SKM-1 treated with dmso at 0.1 percent for 144 hours (cell line): ENCODE measurements around the gene DUOXA2.
"Not testable (repeated sequence)": the region's sequence is repeated elsewhere in the genome, so short reads cannot be mapped to it uniquely, and the experiment has no call there.

Source experiments
- DNase-seq: peaks from one replicate; lab custom pipeline; 2025; ENCODE audit not compliant: unreplicated experiment; lab: John Stamatoyannopoulos, UW

DUOXA2 gene

GRCh38 chr15:45134682-45135604 lies 20.8 kb downstream of the DUOXA2 start:
- no peak for DNase-seq

- DNase-seq: not testable (repeated sequence)
Measured at GRCh38 chr15:45135705-45136377, 21.7 kb downstream of the DUOXA2 start.

DNA sequence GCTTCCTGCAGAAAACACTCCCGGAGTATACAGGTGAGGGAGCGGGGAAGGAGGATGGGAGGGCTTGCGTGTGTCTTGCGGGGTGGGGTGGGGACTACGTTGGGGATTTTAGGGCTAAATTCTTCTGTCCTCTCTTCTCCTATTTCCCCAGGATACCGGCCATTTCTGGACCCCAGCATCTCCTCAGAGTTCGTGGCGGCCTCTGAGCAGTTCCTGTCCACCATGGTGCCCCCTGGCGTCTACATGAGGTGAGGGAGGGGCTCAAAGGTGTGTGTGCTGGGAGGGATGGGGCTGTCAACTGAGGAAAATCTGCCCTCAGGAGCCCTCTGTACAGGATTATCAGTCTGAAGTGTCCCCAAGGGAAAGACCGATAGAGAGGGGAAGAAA lies 22.2 kb downstream of the DUOXA2 start:
- DNase-seq: no peak

DNA sequence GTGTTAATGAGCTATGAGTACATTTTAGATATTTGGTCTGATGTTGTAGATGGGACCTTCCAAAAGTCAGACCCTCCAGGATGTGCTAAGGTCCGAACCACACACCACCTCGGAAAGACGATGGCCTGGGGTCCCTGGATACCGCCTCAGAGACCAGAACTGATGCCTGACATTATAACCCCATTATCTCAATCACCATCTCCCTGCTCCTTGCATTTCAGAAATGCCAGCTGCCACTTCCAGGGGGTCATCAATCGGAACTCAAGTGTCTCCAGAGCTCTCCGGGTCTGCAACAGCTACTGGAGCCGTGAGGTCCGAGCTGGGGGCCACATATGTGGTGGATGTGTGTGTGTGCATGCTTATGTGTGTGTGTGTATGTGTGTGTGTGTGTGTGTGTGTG lies 23.6 kb downstream of the DUOXA2 start:
- no peak for DNase-seq

DNA sequence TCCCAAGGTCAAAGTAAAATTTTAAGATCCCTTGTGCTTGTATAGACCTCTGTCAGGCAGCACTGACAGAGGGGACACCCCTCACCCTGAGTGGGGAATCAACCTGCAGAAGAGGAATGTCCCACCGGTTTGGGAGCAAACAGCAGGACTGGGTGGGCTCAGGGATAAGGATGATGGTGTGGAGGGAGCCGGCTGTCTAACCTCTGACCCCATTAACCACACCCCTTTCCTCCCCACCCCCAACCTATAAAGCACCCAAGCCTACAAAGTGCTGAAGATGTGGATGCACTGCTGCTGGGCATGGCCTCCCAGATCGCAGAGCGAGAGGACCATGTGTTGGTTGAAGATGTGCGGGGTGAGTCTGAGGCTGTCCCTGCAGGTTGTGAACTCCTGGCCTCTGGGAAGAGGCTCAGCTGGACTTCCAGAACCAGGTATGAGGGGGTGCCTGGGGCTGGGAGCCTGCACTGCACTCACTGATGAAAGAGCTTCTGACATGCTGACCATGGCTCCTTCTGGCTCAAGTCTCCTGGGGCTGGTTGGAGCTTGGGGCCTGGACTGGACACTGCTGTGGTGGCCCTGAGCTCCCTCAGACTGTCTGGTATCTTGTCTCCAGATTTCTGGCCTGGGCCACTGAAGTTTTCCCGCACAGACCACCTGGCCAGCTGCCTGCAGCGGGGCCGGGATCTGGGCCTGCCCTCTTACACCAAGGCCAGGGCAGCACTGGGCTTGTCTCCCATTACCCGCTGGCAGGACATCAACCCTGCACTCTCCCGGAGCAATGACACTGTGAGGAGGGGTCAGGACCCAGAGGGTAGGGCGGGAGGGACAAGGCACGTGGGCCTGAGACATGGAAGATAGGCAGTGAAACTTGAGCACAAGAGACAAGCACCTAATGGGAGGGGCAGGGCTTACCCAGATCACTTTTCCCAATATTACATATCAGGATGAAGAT lies 25.0 kb downstream of the DUOXA2 start:
- DNase-seq: no peak

- DNase-seq: no peak
Measured at GRCh38 chr15:45139770-45140169, 25.6 kb downstream of the DUOXA2 start.

- no peak for DNase-seq
Measured at GRCh38 chr15:45140557-45141250, 26.6 kb downstream of the DUOXA2 start.

GRCh38 chr15:45141386-45141785 lies 27.3 kb downstream of the DUOXA2 start:
- no peak for DNase-seq

- DNase-seq: no peak
Measured at GRCh38 chr15:45143056-45143455, 28.9 kb downstream of the DUOXA2 start.

- DNase-seq: no peak
Measured at GRCh38 chr15:45143946-45144345, 29.8 kb downstream of the DUOXA2 start.

DNA sequence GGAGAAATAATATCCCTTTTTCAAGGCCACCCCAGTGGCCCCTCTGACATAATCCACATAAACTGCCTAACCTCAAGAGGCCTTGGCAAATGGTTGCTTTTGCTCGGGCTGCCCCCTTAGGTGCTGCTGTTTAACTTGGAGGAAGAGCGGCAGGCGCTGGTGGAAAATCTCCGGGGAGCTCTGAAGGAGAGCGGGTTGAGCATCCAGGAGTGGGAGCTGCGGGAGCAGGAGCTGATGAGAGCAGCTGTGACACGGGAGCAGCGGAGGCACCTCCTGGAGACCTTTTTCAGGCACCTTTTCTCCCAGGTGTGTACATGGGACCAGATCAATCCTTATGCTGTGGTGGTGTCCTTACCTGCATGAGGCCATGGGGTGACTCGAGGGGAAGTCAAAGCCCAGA lies 30.6 kb downstream of the DUOXA2 start:
- DNase-seq: no peak

- peak; percentile 52 for DNase-seq
Measured at GRCh38 chr15:45146405-45146804, 32.3 kb downstream of the DUOXA2 start.

DNA sequence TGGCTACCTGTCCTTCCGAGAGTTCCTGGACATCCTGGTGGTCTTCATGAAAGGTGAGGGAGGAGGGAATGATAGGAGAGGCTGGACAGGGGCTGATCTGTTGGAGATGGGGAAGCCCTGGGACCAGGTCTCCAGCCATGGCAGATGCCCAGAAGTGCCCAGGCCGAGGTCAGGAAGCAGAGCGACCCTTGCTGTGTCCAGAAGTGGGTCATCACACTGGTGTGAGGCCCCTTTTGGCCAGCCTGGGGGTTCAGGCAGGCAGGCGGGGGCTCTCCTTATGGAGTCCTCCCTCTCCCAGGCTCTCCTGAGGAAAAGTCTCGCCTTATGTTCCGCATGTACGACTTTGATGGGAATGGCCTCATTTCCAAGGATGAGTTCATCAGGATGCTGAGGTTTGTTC lies 33.5 kb downstream of the DUOXA2 start:
- no peak for DNase-seq

GRCh38 chr15:45148076-45149059 lies 34.2 kb downstream of the DUOXA2 start:
- DNase-seq: no peak

GRCh38 chr15:45149060-45149459 lies 34.9 kb downstream of the DUOXA2 start:
- DNase-seq: no peak

- no peak for DNase-seq
Measured at GRCh38 chr15:45150481-45150880, 36.4 kb downstream of the DUOXA2 start.

- DNase-seq: no peak
Measured at GRCh38 chr15:45150997-45151396, 36.9 kb downstream of the DUOXA2 start.

DNA sequence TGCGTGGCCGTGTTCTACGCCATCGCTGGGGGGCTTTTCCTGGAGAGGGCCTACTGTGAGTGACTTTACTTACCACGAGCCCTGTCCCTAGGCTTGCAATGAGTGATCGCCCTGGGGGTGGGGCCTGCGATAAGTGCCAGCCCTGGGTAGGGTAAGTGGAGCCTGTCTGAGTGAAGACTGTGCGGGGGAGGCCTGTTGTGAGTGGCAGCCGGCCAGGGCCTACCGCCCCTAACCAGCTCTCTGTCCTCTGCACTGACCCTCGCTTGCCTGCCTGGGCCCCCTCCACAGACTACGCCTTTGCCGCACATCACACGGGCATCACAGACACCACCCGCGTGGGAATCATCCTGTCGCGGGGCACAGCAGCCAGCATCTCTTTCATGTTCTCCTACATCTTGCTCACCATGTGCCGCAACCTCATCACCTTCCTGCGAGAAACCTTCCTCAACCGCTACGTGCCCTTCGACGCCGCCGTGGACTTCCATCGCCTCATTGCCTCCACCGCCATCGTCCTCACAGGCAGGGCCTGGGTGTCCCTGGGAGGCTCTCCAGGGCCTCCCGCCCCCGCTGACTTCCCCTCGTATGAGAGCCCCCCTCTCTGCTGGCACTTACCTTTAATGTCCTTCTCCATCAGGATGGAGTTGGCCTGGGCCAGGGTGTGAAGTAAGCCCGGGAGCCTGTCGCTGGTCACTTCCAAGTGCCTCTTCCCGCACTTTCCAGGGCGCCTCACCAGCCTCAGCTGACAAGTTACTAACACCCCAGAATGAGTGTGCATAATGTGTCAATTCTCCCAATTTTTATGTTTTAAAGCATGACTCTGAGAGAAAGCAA lies 38.1 kb downstream of the DUOXA2 start:
- DNase-seq: no peak

GRCh38 chr15:45155739-45156138 lies 41.6 kb downstream of the DUOXA2 start:
- no peak for DNase-seq
